NB4 (cell line): ENCODE measurements around the gene DOP1B.

Experiments used
- POLR2A ChIP-seq: IDR thresholded peaks from 2 replicates; pipeline ENCODE4 v1.6.1; 2011; ENCODE audit warnings: mild to moderate bottlenecking; ENCODE audit not compliant: insufficient read length; ENCODE audit errors: extremely low read depth
- TF ChIP-seq, protein P1 (sequence below): IDR thresholded peaks from one replicate; pipeline ENCODE4 v1.5.1; 2012; ENCODE audit warnings: low read depth, low read length
- TF ChIP-seq, protein P2 (sequence below): IDR thresholded peaks from 2 replicates; pipeline ENCODE4 v1.6.1; 2011; ENCODE audit warnings: low read depth, low read length

DNA sequence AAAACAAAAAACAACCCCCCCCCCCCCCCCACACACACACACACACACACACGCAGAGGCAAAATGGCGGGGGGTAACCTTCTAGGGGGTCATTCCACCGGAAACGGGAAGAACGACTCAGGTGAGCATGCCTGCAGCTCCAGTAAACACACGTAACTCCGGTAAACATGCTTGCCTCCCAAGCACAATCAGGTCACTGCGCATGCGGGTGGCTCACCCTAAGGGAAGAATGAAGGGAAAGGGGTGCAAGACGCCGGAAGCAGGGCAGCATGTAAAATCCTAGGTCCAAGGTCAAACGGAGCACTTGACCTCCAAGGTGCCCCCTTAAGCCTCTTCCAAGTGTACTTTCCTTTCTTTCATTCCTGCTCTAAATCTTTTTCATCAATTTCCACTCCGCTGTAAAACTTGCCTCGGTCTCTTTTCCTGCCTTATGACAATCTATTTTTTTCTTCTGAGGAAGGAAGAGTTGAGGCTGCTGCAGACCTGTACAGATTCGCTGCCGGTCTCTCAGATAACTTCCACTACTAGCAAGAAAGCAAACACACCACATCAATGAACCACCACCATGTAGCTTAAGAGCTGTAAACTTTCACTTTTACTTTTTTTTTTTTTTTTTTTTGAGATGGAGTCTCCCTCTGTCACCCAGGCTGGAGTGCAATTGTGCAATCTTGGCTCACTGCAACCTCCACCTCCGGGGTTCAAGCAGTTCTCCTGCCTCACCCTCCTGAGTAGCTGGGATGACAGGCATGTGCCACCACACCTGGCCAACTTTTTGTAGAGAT is 42.8 kb upstream of the DOP1B start:
- TF ChIP-seq, protein P1, sequence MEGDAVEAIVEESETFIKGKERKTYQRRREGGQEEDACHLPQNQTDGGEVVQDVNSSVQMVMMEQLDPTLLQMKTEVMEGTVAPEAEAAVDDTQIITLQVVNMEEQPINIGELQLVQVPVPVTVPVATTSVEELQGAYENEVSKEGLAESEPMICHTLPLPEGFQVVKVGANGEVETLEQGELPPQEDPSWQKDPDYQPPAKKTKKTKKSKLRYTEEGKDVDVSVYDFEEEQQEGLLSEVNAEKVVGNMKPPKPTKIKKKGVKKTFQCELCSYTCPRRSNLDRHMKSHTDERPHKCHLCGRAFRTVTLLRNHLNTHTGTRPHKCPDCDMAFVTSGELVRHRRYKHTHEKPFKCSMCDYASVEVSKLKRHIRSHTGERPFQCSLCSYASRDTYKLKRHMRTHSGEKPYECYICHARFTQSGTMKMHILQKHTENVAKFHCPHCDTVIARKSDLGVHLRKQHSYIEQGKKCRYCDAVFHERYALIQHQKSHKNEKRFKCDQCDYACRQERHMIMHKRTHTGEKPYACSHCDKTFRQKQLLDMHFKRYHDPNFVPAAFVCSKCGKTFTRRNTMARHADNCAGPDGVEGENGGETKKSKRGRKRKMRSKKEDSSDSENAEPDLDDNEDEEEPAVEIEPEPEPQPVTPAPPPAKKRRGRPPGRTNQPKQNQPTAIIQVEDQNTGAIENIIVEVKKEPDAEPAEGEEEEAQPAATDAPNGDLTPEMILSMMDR, result no peak
- no peak for TF ChIP-seq POLR2A
- TF ChIP-seq, protein P2, sequence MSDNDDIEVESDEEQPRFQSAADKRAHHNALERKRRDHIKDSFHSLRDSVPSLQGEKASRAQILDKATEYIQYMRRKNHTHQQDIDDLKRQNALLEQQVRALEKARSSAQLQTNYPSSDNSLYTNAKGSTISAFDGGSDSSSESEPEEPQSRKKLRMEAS, result no peak
